ENCODE data around the gene CARD10.

DNA sequence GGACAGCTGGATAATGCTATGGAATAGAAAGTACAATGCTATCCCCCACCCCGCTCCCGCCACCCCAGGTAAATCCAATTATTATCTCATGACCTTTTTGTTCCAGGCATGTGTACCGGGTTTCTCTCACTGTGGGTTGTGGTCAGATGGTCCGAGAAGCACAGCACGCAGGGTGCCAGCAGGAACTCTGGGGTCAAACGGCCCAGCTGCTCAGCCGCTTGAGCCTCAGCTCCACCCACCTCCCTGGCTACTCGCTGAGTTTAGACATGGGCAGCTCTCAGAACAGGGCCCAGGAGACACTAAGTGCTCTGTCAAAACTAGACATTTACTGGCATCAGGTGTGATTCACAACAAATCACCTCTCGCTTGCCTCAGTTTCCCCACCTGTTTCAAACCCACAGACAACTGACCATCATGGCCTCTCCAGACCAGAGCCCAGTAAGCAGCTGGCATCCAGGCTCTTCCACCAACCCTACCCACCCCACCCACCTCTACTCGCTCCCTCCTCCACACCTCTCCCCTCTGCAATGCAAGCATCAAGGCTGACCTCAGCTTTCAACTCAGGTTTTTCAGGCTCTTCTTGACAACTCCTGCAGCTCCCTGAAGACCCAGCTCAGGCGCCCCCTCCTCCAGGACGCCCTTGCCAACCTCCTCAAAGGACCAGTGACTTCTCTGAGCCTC is 20.0 kb downstream of the CARD10 start:
- TF ChIP-seq, protein P1, sequence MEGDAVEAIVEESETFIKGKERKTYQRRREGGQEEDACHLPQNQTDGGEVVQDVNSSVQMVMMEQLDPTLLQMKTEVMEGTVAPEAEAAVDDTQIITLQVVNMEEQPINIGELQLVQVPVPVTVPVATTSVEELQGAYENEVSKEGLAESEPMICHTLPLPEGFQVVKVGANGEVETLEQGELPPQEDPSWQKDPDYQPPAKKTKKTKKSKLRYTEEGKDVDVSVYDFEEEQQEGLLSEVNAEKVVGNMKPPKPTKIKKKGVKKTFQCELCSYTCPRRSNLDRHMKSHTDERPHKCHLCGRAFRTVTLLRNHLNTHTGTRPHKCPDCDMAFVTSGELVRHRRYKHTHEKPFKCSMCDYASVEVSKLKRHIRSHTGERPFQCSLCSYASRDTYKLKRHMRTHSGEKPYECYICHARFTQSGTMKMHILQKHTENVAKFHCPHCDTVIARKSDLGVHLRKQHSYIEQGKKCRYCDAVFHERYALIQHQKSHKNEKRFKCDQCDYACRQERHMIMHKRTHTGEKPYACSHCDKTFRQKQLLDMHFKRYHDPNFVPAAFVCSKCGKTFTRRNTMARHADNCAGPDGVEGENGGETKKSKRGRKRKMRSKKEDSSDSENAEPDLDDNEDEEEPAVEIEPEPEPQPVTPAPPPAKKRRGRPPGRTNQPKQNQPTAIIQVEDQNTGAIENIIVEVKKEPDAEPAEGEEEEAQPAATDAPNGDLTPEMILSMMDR (IDR thresholded peaks at IDR 0.05) = no peak
- TF ChIP-seq, protein P2, sequence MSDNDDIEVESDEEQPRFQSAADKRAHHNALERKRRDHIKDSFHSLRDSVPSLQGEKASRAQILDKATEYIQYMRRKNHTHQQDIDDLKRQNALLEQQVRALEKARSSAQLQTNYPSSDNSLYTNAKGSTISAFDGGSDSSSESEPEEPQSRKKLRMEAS (IDR thresholded peaks at IDR 0.05; ENCODE audit: low read depth) = no peak
- no peak for TF ChIP-seq CHD2 (IDR thresholded peaks at IDR 0.05; ENCODE audit: low read length, partially characterized antibody)
- TF ChIP-seq, protein P3, sequence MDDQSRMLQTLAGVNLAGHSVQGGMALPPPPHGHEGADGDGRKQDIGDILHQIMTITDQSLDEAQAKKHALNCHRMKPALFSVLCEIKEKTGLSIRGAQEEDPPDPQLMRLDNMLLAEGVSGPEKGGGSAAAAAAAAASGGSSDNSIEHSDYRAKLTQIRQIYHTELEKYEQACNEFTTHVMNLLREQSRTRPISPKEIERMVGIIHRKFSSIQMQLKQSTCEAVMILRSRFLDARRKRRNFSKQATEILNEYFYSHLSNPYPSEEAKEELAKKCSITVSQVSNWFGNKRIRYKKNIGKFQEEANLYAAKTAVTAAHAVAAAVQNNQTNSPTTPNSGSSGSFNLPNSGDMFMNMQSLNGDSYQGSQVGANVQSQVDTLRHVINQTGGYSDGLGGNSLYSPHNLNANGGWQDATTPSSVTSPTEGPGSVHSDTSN (IDR thresholded peaks at IDR 0.05) = no peak
- no peak for TF ChIP-seq FOSL2 (IDR thresholded peaks at IDR 0.05; ENCODE audit: borderline replicate concordance, low read depth)
- TF ChIP-seq EZH2phosphoT487 (IDR thresholded peaks at IDR 0.05; ENCODE audit: borderline replicate concordance, low read depth) = no peak
- TF ChIP-seq FOXJ3 (CRISPR knock-in tag; IDR thresholded peaks at IDR 0.05) = no peak

Measured in SK-N-SH (cell line).